ENCODE results near the gene CEP97.
A peak's percentile ranks its signal among the peaks of the same experiment; 100 is the strongest.
"Not testable (repeated sequence)": the region's sequence is repeated elsewhere in the genome, so short reads cannot be mapped to it uniquely, and the experiment has no call there.

The CEP97 gene

GRCh38 chr3:101762041-101762646 lies 37.7 kb downstream of the CEP97 start:
- no peak for DNase-seq (ENCODE audit: low spot score)
- no peaks in the 10 kb centered on the region for H3K27me3 Mint-ChIP-seq (ENCODE audit: low read depth)
- H3K9me3 Mint-ChIP-seq: no peaks in the 10 kb centered on the region
- H3K36me3 Mint-ChIP-seq (ENCODE audit: low read depth): peaks cover 52% of the 10 kb centered on the region
- peaks cover 16% of the 10 kb centered on the region for H3K4me1 Mint-ChIP-seq (ENCODE audit: low read depth)
- no peak overlapping the region for H3K4me3 Mint-ChIP-seq
- H3K27ac Mint-ChIP-seq: no peak overlapping the region

DNA sequence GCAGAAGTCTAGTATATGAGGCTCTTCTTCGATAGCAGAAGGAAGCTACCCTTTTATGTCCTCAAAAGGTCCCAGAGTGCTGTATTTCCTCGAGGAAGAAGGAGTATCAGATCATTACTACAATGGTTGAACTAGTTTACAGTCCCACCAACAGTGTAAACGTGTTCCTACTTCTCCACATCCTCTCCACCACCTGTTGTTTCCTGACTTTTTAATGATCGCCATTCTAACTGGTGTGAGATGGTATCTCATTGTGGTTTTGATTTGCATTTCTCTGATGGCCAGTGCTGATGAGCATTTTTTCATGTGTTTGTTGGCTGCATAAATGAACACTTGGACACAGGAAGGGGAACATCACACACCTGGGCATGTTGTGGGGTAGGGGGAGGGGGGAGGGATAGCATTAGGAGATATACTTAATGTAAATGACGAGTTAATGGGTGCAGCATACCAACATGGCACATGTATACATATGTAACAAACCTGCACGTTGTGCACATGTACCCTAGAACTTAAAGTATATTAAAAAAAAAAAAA lies 53.4 kb downstream of the CEP97 start:
- not testable (repeated sequence) for DNase-seq (ENCODE audit: low spot score); H3K36me3 Mint-ChIP-seq (ENCODE audit: low read depth); H3K9me3 Mint-ChIP-seq; H3K27me3 Mint-ChIP-seq (ENCODE audit: low read depth)
- peak overlapping the region; percentile 41 for H3K27ac Mint-ChIP-seq
- H3K4me3 Mint-ChIP-seq: peak overlapping the region; percentile 97
- H3K4me1 Mint-ChIP-seq (ENCODE audit: low read depth): peaks cover 29% of the 10 kb centered on the region

DNA sequence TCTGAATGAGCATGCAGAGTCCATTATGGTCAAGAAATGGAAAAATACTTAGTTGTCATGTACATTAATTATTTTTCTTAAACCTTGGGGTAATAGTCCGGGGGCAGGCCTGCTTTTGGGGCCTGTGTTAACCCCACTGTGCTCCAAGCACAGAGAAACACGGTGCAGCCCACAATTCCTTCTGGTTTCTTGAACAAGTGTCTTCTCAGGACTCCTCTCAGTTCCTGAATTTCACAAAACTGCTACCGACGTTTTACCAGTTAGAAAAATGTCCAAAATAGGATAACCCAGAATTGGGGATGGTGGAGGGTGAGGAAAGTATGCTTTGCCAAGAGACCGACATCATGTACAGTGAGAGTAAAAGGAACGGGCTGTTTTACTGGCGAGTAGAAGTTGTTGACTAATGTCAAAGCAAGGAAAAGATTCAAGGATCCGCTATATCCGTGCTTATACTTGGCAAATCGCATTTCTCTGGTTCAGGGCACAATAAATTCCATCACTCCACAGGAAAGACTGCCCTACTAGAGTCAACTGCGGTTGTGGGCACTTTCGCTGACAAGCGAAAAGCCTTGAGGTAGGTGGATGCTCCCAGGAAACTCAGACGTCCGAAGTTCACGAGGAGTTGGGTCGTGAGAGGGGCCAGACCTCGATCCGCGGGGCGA lies 54.1 kb downstream of the CEP97 start:
- no peaks in the 10 kb centered on the region for H3K27me3 Mint-ChIP-seq (ENCODE audit: low read depth)
- H3K27ac Mint-ChIP-seq: peak overlapping the region; percentile 93
- H3K9me3 Mint-ChIP-seq: no peaks in the 10 kb centered on the region
- H3K4me3 Mint-ChIP-seq: peak overlapping the region; percentile 97
- peaks cover 29% of the 10 kb centered on the region for H3K4me1 Mint-ChIP-seq (ENCODE audit: low read depth)
- peaks cover 11% of the 10 kb centered on the region for H3K36me3 Mint-ChIP-seq (ENCODE audit: low read depth)
- DNase-seq (ENCODE audit: low spot score): no peak

DNA sequence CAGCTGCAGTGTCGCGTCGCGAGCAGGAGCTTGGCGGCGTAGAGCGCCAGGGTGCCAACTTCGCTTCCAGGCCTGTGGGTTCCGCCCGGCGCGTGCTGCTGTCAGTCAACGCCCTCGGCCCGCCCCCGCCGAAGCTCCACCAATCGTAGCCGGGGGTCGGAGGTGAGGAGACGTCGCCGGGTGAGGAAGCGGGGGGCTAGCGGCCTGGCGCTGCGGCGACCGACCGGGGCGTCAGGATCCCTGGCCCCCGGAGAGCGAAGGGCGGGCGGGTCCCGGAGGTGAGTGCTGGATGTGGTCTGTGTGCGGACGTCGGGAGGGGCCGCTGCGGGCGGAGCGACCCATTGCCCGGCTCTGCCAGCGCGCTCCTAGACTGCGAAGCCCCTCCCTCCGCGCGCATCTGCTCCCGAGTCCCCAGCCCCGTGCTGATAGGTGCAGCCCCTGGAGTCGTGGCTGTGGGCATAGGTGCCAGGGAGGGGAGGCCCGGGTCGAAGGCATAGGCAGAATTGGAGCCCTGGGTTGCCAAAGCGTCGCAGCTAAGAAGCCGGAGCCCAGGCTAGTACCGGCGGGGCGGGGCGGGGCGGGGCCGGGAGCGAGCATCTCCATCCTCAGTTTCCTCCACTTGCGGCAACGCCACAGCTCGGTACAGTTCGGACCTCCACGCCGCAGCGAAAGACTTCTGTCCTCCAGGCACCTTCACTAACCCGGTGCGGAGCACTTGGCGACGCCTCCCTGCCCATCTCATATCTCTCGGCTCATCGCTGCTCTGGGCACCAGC lies 54.8 kb downstream of the CEP97 start, which contains the start of gene NXPE3:
Gene NXPE3, plus strand, starts transcription at position 165 of the 775 bp plus-strand sequence. CDS start 6,386 bp downstream, outside the sequence.
- peaks cover 36% of the 10 kb centered on the region for H3K4me1 Mint-ChIP-seq (ENCODE audit: low read depth)
- H3K4me3 Mint-ChIP-seq: peak within 1 kb of the TSS; percentile 97
- DNase-seq (ENCODE audit: low spot score): peak; percentile 91
- H3K27me3 Mint-ChIP-seq (ENCODE audit: low read depth): no peaks in the 10 kb centered on the region
- H3K27ac Mint-ChIP-seq: peak within 1 kb of the TSS; percentile 93
- peaks cover 19% of the 10 kb centered on the region for H3K36me3 Mint-ChIP-seq (ENCODE audit: low read depth)
- no peaks in the 10 kb centered on the region for H3K9me3 Mint-ChIP-seq

DNA sequence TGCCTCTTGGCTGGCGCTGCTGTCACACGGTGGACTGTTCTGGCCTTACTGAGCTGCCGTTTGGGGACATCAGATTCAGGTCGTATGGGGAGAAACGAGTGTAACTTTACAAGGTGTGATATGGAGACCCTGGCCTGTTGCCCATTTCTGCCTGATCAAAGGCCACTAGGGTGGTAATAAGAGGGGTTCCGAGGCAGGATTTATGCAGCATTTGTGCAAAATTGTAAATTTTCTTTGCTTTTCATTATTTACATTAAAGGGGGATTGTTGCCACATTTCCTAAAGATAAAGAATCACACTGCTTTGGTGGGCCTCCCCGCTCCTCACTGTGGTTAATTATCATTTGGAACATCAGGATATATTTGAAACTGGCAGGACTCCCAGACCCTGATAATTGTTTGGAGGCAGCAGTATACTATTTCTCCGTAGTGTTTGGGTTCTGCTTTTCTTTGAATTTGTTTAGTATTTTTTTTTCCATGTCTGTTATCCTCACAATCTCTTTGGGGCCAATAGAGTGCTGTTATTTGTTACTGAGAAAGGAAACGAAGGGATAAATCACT lies 55.5 kb downstream of the CEP97 start:
- H3K4me3 Mint-ChIP-seq: peak overlapping the region; percentile 97
- H3K4me1 Mint-ChIP-seq (ENCODE audit: low read depth): peaks cover 43% of the 10 kb centered on the region
- peak overlapping the region; percentile 93 for H3K27ac Mint-ChIP-seq
- DNase-seq (ENCODE audit: low spot score): no peak
- no peaks in the 10 kb centered on the region for H3K27me3 Mint-ChIP-seq (ENCODE audit: low read depth)
- peaks cover 24% of the 10 kb centered on the region for H3K36me3 Mint-ChIP-seq (ENCODE audit: low read depth)
- H3K9me3 Mint-ChIP-seq: no peaks in the 10 kb centered on the region

GRCh38 chr3:101780661-101781060 lies 56.2 kb downstream of the CEP97 start:
- Mint-ChIP-seq H3K9me3 (no peaks in the 10 kb centered on the region), H3K36me3 (ENCODE audit: low read depth) (peaks cover 31% of the 10 kb centered on the region), H3K4me1 (ENCODE audit: low read depth) (peaks cover 50% of the 10 kb centered on the region), H3K27me3 (ENCODE audit: low read depth) (no peaks in the 10 kb centered on the region), H3K27ac (no peak overlapping the region), H3K4me3 (peak overlapping the region; percentile 97)
- DNase-seq (ENCODE audit: low spot score): no peak

DNA sequence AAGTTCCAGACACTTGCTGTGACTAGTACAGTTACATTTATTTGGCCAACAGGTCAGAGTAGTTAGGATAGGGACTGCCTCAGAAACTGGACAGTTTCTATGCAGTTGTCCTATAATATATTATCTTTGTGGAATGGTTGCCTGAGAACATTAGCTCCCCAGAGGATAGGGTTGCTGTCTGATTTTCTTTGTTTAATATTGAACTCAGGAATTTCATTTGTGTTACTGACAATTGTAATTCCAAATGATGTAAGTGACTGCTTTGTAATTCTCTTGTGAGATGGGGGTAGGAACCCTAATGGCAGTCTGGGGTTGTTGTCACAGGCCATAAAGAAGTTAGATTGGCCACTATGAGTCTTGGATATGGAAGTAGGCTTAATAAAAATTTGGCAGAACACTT lies 56.8 kb downstream of the CEP97 start:
- Mint-ChIP-seq H3K36me3 (ENCODE audit: low read depth) (peaks cover 36% of the 10 kb centered on the region), H3K4me1 (ENCODE audit: low read depth) (peaks cover 52% of the 10 kb centered on the region), H3K4me3 (peak overlapping the region; percentile 97), H3K9me3 (no peaks in the 10 kb centered on the region), H3K27me3 (ENCODE audit: low read depth) (no peaks in the 10 kb centered on the region), H3K27ac (no peak overlapping the region)
- no peak for DNase-seq (ENCODE audit: low spot score)

DNA sequence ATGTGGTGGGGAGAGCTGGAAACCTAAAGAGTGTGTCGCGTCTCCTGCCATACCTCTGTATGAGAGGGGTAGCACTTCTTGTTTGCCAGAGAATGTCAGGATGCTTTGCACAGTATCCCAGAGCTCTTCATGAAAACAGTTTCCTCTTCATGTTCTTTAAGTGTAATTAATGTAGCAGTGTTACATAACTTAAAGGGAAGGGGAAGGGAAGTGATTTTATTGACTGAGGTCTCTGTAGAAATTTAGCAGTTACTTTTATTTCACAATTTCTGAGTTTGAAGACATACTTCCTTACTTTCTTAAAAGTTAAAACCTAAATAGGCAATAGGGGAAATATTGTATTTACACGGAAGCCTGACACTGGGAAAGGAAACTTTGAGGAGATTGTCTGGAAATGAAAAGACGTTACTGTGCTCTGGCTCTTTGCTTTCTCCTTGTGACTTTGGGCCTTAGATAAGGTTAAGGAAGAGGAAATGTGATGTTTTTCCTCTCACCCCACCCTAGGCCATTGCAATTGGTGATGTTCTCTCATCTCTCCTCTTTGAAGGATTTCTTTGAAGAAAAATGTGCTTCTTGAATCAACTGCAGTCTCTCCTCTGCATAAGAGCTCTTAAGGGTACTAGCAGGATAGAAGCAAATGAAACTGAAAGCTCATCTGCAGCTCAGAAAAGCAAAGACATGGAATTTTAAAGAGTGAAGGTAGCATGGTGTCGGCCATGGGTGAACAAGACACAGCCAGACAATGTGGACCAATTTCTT lies 60.6 kb downstream of the CEP97 start:
- Mint-ChIP-seq H3K27me3 (ENCODE audit: low read depth) (no peaks in the 10 kb centered on the region), H3K4me1 (ENCODE audit: low read depth) (peaks cover 40% of the 10 kb centered on the region), H3K9me3 (no peaks in the 10 kb centered on the region), H3K27ac (peak overlapping the region; percentile 85), H3K36me3 (ENCODE audit: low read depth) (peaks cover 64% of the 10 kb centered on the region), H3K4me3 (peak overlapping the region; percentile 74)
- DNase-seq (ENCODE audit: low spot score): no peak

- no peak overlapping the region for H3K4me3 Mint-ChIP-seq
- DNase-seq (ENCODE audit: low spot score): no peak
- peaks cover 11% of the 10 kb centered on the region for H3K4me1 Mint-ChIP-seq (ENCODE audit: low read depth)
- H3K27ac Mint-ChIP-seq: no peak overlapping the region
- peaks cover 14% of the 10 kb centered on the region for H3K9me3 Mint-ChIP-seq
- H3K27me3 Mint-ChIP-seq (ENCODE audit: low read depth): no peaks in the 10 kb centered on the region
- H3K36me3 Mint-ChIP-seq (ENCODE audit: low read depth): peaks cover 78% of the 10 kb centered on the region
These were observed 67.4 kb downstream of the CEP97 start for GRCh38 chr3:101791778-101792177.

DNA sequence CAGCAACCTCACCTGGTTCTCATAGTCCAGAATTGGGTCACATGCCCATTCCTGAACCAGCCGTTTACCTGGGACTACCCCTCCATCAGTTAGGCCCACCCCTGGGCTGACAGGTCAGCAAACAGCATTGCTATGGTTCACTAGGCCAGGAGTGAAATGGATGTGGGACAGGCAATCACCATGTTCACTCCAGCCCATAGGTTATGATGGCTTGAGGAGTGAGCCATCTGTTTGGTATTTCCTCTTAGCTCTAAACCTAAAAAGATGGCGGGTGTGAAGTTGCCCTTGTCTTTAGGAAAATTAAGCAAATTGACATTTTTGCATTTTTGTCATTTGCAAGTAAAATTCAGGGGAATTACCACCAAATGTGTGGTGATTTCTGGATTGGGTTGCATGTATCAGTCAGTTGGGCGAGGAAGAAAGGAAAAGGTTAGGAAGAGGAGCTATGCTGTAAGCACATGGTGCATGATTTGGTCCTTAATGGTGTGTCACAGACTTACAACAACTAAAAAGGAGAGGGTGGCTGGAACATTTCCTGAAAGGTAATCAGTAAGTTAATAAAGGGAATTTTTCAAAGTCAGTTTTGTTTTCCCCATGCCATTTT lies 71.8 kb downstream of the CEP97 start:
- Mint-ChIP-seq H3K27ac (no peak overlapping the region), H3K4me3 (no peak overlapping the region), H3K4me1 (ENCODE audit: low read depth) (peaks cover 11% of the 10 kb centered on the region), H3K36me3 (ENCODE audit: low read depth) (peaks cover 62% of the 10 kb centered on the region), H3K27me3 (ENCODE audit: low read depth) (no peaks in the 10 kb centered on the region), H3K9me3 (peaks cover 14% of the 10 kb centered on the region)
- DNase-seq (ENCODE audit: low spot score): no peak

- Mint-ChIP-seq H3K27me3 (ENCODE audit: low read depth) (no peaks in the 10 kb centered on the region), H3K4me1 (ENCODE audit: low read depth) (peaks cover 7% of the 10 kb centered on the region), H3K27ac (no peak overlapping the region), H3K36me3 (ENCODE audit: low read depth) (peaks cover 36% of the 10 kb centered on the region), H3K9me3 (no peaks in the 10 kb centered on the region), H3K4me3 (no peak overlapping the region)
- no peak for DNase-seq (ENCODE audit: low spot score)
These were observed 76.8 kb downstream of the CEP97 start for GRCh38 chr3:101801174-101801573.

GRCh38 chr3:101802179-101802578 lies 77.8 kb downstream of the CEP97 start:
- H3K27me3 Mint-ChIP-seq (ENCODE audit: low read depth): no peaks in the 10 kb centered on the region
- H3K4me1 Mint-ChIP-seq (ENCODE audit: low read depth): peaks cover 4% of the 10 kb centered on the region
- DNase-seq (ENCODE audit: low spot score): no peak
- H3K27ac Mint-ChIP-seq: no peak overlapping the region
- peaks cover 32% of the 10 kb centered on the region for H3K36me3 Mint-ChIP-seq (ENCODE audit: low read depth)
- H3K9me3 Mint-ChIP-seq: no peaks in the 10 kb centered on the region
- no peak overlapping the region for H3K4me3 Mint-ChIP-seq

Measured in T-helper 2 cell treated with Interferon-gamma antibody and Interleukin-4, amounts not matched to agents 5 μg/mL and 100 μg/mL, for 36 hours (primary cell).